WERI-Rb-1 (cell line): ENCODE data around the gene INSYN1.

Experiments
- DNase-seq: peaks from one replicate; pipeline ENCODE4 v3.0.0-alpha.2; 2020
- H3K27ac ChIP-seq: fragments of 250-450 bp; sonication (Bioruptor Pico); 2 replicates; pipeline ENCODE4 v1.5.1; 2020; ENCODE audit warnings: mild to moderate bottlenecking, moderate library complexity
- H3K27me3 ChIP-seq: fragments of 250-450 bp; sonication (Bioruptor Pico); 2 replicates; pipeline ENCODE4 v1.5.1; 2021; ENCODE audit warnings: mild to moderate bottlenecking, low read depth, moderate library complexity; ENCODE audit not compliant: insufficient read depth, severe bottlenecking
- H3K36me3 ChIP-seq: fragments of 250-450 bp; sonication (Bioruptor Pico); 2 replicates; pipeline ENCODE4 v1.5.1; 2020; ENCODE audit warnings: mild to moderate bottlenecking, moderate library complexity
- H3K4me3 ChIP-seq: 2 replicates; pipeline ENCODE4 v1.5.1; 2011; ENCODE audit warnings: low read depth, mild to moderate bottlenecking, control low read depth, low read length
- H3K9me3 ChIP-seq: fragments of 250-450 bp; sonication (Bioruptor Pico); 2 replicates; pipeline ENCODE4 v1.5.1; 2021; ENCODE audit warnings: mild to moderate bottlenecking, moderate library complexity; ENCODE audit not compliant: severe bottlenecking
- CTCF ChIP-seq: IDR thresholded peaks from 2 replicates; pipeline ENCODE4 v1.5.1; 2011; ENCODE audit warnings: low read depth, mild to moderate bottlenecking, control low read depth, inconsistent platforms, low read length

The INSYN1 gene

GRCh38 chr15:73777741-73778140 lies 24.6 kb upstream of the INSYN1 start:
- H3K27me3 ChIP-seq, result no peaks in the 10 kb centered on the region
- no peaks in the 10 kb centered on the region for H3K36me3 ChIP-seq
- H3K9me3 ChIP-seq, result no peaks in the 10 kb centered on the region
- DNase-seq, result no peak
- no peak overlapping the region for H3K4me3 ChIP-seq
- TF ChIP-seq CTCF, result no peak
- no peak overlapping the region for H3K27ac ChIP-seq

- TF ChIP-seq CTCF, result no peak
- no peak for DNase-seq
- H3K36me3 ChIP-seq, result no peaks in the 10 kb centered on the region
- no peak overlapping the region for H3K27ac ChIP-seq
- H3K4me3 ChIP-seq, result no peak overlapping the region
- H3K27me3 ChIP-seq, result no peaks in the 10 kb centered on the region
- no peaks in the 10 kb centered on the region for H3K9me3 ChIP-seq
Measured at GRCh38 chr15:73773428-73773827, 20.3 kb upstream of the INSYN1 start.

- Histone ChIP-seq H3K36me3 (no peaks in the 10 kb centered on the region), H3K27me3 (no peaks in the 10 kb centered on the region), H3K4me3 (no peak overlapping the region), H3K9me3 (no peaks in the 10 kb centered on the region), H3K27ac (no peak overlapping the region)
- TF ChIP-seq CTCF, result no peak
- no peak for DNase-seq
Measured at GRCh38 chr15:73771385-73772045, 18.4 kb upstream of the INSYN1 start.

- no peak overlapping the region for H3K4me3 ChIP-seq
- no peak for TF ChIP-seq CTCF
- H3K27me3 ChIP-seq, result no peaks in the 10 kb centered on the region
- H3K9me3 ChIP-seq, result no peaks in the 10 kb centered on the region
- DNase-seq, result no peak
- no peaks in the 10 kb centered on the region for H3K36me3 ChIP-seq
- H3K27ac ChIP-seq, result no peak overlapping the region
Measured at GRCh38 chr15:73770050-73770449, 16.9 kb upstream of the INSYN1 start.

GRCh38 chr15:73767806-73768501 lies 14.8 kb upstream of the INSYN1 start:
- no peak overlapping the region for H3K27ac ChIP-seq
- no peaks in the 10 kb centered on the region for H3K9me3 ChIP-seq
- no peaks in the 10 kb centered on the region for H3K27me3 ChIP-seq
- DNase-seq, result no peak
- H3K4me3 ChIP-seq, result no peak overlapping the region
- no peak for TF ChIP-seq CTCF
- no peaks in the 10 kb centered on the region for H3K36me3 ChIP-seq
